ENCODE measurements around the gene PCBP3.

Gene PCBP3

DNA sequence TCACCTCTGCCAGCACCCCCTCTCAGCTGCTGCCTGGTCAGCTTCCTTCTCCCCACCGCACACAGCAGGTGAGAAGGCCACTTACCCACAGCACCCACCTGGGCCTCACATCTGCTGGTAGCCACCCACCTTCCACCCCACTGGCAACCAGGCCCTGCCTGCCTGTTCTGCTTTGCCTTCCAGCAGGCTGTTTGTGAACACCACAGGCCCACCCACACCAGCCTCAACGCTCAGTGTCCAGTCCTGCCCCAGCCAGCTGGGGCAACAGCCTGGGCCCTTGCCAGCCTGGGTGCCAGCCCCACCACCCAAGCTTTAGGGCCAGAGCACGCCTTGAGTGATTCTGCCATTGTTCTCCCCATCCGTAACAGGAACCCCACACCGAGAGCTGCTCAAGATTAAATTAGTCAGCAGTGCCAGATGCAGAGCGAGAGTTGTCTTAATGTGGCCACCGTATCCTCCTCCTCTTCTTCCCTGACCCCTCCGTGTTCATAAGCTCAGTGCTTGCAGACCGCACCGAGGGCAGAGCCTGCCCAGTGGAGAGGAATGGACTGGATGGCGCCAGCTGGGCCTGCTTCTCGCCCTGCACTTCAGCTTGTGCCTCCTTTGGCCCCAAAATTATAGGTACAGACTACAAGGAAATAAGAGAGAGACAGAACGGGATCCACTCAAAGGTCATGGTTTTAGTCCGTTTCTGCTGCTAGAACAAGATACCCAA lies 217.8 kb downstream of the PCBP3 start:
- Histone ChIP-seq H3K4me3 (no peak overlapping the region), H3K27ac (no peak overlapping the region)
- DNase-seq (ENCODE audit: low spot score), result peak; percentile 38
- TF ChIP-seq, protein P1, sequence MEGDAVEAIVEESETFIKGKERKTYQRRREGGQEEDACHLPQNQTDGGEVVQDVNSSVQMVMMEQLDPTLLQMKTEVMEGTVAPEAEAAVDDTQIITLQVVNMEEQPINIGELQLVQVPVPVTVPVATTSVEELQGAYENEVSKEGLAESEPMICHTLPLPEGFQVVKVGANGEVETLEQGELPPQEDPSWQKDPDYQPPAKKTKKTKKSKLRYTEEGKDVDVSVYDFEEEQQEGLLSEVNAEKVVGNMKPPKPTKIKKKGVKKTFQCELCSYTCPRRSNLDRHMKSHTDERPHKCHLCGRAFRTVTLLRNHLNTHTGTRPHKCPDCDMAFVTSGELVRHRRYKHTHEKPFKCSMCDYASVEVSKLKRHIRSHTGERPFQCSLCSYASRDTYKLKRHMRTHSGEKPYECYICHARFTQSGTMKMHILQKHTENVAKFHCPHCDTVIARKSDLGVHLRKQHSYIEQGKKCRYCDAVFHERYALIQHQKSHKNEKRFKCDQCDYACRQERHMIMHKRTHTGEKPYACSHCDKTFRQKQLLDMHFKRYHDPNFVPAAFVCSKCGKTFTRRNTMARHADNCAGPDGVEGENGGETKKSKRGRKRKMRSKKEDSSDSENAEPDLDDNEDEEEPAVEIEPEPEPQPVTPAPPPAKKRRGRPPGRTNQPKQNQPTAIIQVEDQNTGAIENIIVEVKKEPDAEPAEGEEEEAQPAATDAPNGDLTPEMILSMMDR (IDR thresholded peaks at IDR 0.05), result no peak

DNA sequence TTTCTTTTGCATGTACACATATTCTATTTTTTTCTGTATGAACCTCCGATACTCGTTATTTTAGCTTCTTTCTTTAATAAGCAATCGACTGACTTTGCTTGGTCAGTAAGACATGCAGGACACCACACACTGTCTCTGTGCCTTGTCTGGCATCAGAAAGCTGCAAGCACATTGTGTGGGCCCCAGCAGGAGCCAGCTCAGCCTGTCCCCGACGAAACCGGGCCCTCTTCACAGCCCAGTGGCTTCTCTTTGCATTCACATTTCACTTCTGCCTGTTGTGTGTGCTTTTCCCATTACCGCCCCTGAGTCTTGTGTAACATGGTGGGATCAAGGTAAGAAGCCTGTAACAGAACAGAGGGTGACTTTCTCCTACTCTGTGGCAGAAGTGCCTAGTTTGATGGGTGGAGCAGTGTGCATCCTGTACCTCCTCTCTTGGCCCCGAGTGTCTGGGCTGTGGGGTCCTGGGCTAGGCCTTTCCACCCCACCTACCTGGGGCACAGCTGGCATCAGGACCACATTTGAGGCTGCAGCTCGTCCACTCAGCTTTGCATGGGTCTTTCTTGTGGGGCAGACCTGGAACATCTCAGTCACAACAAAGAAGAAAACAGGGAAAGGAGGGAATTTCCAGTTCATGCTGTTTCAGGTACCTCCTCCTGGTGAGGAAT lies 219.2 kb downstream of the PCBP3 start:
- DNase-seq (ENCODE audit: low spot score), result peak; percentile 50
- H3K27ac ChIP-seq, result no peak overlapping the region
- TF ChIP-seq, protein P1 (IDR thresholded peaks at IDR 0.05), result no peak
- no peak overlapping the region for H3K4me3 ChIP-seq

DNA sequence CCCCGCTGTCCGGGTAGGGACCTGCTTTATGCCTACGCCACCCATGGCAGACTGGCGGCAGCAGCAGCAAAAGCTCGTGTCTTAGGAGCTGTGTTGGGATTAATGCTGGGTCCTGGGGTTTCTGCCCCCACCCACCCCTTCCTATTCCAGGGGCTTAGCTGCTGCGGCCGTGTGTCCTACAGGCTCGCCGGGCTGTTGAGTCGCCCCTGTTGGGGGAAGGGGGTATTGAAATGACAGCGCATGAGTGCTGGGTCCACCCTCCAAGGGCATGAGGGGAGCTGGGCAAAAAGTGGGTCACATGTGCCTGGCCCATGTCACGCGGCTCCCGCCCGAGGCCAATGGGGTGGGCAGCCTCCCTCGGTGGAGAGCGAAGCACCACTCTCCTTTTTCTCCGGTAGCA lies 219.7 kb downstream of the PCBP3 start:
- TF ChIP-seq, protein P1 (IDR thresholded peaks at IDR 0.05), result no peak
- H3K4me3 ChIP-seq, result no peak overlapping the region
- no peak overlapping the region for H3K27ac ChIP-seq
- DNase-seq (ENCODE audit: low spot score), result peak; percentile 57

DNA sequence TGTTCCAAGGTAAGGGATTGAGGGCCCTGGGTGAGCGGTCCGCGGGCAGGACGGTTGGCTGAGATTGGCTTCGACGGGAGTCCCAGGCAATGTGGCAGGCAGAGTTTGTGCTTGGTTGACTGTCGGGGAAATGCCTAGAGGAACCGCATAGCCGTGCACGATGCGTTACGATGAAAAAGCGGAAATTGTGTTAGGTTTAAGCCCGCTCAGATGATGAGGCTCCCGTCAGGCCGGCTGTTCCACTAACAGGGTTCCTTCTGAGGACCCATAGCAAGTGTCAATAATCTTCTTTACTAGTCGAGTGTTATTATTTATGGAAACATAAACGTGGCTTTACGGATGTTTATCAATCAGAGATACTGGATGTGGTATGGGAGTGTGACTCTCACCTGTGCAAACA lies 220.2 kb downstream of the PCBP3 start:
- no peak overlapping the region for H3K27ac ChIP-seq
- TF ChIP-seq, protein P1 (IDR thresholded peaks at IDR 0.05), result no peak
- H3K4me3 ChIP-seq, result no peak overlapping the region
- DNase-seq (ENCODE audit: low spot score), result peak; percentile 46

DNA sequence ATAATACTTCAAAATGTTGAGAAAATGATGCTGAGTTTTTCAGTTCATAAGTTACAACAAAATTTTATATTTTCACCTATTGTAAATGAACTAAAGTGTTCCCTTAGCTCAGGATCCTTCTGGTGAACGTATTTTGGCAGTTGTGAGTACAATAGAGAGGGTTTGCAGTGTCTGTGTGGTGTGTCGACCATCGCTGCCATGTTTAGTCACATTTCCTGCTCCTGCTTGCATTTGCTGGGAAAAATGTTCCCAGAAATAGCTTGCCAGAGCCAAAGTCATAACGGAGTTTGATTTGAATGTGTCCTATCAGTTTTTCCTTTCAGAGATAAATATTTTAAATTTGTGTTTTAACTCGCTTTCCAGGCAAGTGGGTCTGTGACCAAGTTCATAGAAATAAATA lies 220.9 kb downstream of the PCBP3 start:
- TF ChIP-seq, protein P1 (IDR thresholded peaks at IDR 0.05), result no peak
- no peak overlapping the region for H3K4me3 ChIP-seq

DNA sequence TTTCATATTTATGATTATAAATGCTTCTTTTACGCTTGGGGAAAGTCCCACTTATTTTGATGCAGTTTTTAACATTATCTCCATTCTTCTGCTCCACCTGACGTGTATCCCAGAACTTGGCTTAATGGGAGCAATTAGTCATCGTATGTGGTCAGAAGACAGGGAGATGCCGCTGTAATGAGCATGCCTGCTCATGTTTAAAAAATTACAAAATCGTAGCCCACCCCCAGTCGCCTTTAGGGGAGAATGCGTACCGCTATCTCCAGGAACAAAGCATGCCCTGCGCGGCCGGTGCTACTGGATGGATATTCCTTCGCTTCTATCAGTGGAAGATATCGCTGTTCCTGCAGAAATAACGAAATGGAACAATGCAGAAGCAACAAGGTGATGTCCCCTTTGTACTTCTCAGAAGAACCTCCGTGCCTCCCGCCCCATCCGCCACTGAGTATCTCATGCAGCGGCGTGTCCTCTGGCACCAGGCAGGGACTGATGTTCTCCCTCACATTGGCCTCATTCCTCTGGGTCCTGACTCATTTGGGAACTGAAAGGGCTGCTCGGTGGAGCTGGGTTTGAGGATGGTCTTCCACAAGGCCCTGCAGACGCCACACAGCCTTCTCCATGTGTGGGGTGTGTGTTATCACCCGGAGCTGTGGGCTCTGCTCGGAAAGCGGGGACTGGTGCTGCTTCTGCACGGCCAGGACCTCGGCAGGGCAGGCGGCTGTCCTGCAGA lies 221.7 kb downstream of the PCBP3 start:
- peak; percentile 26 for DNase-seq (ENCODE audit: low spot score)
- H3K4me3 ChIP-seq, result no peak overlapping the region
- TF ChIP-seq, protein P1 (IDR thresholded peaks at IDR 0.05), result no peak
- H3K27ac ChIP-seq, result no peak overlapping the region

More for the DNA sequence above, 220.9 kb downstream of the PCBP3 start:
- DNase-seq (ENCODE audit: low spot score), result no peak
- H3K27ac ChIP-seq, result no peak overlapping the region
